ENCODE data around the gene MT1E.
"Not testable (repeated sequence)": the region's sequence is repeated elsewhere in the genome, so short reads cannot be mapped to it uniquely, and the experiment has no call there.

MT1E gene

DNA sequence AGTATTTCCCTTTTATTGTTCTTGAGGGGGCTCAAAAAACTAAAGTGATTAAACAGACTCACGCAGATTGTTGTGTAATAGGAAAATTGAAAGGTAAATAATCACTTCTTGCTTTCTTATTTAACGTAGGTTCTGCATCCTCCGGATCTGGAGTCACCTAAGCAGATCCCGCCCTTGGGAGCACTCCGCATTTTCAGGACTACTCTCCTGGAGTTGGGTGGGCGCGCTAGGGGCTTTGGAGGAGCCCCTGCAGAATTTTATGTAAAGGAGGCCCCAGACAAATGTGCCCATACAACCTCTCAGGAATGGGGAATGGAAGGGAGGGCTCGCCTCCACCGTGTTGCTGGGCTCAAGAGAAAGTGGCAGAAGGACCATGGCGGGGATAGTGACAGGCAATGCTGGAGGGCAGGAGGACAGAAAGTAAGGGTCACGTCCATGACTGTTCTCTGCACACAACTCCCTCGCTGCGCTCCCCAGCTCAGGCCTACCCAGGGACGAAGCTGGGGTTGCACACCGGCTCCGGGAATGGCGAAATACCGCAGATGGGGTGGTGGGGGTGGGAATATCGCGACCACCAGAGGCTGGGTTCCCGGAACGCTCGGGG, 8.9 kb upstream of the MT1E start:
- peak overlapping the region; percentile 25 to 60 for H3K4me3 ChIP-seq (replicated peaks in 1 of 2; ENCODE audit: low read depth in 2 of 2, low read length in 2 of 2)
- TF ChIP-seq, protein P1, sequence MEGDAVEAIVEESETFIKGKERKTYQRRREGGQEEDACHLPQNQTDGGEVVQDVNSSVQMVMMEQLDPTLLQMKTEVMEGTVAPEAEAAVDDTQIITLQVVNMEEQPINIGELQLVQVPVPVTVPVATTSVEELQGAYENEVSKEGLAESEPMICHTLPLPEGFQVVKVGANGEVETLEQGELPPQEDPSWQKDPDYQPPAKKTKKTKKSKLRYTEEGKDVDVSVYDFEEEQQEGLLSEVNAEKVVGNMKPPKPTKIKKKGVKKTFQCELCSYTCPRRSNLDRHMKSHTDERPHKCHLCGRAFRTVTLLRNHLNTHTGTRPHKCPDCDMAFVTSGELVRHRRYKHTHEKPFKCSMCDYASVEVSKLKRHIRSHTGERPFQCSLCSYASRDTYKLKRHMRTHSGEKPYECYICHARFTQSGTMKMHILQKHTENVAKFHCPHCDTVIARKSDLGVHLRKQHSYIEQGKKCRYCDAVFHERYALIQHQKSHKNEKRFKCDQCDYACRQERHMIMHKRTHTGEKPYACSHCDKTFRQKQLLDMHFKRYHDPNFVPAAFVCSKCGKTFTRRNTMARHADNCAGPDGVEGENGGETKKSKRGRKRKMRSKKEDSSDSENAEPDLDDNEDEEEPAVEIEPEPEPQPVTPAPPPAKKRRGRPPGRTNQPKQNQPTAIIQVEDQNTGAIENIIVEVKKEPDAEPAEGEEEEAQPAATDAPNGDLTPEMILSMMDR (IDR thresholded peaks at IDR 0.05; ENCODE audit: low read depth, low read length) = no peak
- no peak for DNase-seq (ENCODE audit: low read depth in 2 of 2)

DNA sequence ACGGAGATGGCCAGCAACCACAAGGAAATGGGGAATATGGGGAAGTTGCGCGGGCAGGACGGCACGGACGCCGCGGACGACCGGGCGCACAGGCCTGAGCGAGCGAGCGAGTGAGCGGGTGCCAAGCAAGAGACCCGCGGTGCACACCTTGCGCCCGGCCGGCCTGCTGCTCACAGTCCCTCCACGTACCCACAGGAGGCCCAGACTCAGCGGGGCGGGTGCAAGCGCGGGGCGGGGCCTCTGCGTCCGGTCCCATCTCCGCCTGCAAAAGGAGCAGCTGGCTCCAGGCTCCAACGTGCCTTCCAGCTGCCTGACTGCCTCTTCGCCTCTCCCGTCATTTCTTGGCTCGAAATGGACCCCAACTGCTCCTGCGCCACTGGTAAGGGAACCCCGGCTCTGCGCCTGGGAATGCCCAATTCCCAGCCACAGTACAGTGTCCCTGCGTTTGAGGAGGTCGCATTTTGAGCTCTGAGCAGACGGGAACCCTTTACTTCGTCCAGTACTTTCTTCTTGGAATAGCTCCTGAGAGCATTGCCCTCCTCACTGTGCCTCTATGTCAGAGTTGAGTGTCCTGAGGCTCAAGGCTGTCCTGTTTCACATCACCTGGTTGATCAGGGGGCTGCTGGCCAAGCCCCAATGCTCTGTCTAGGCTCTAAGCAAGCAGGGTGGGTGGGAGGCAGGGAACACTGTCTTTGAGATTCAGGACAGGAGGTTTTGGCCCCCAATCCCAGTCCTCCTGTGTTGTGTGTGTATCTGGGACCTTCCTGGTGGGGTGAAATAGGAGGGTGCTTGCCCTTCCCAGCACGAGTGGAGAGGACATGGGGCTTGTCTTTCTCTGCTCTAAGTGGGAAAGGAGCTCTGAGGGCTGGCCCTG, 8.1 kb upstream of the MT1E start:
- peak overlapping the region; percentile 25 to 60 for H3K4me3 ChIP-seq (replicated peaks in 1 of 2; ENCODE audit: low read depth in 2 of 2, low read length in 2 of 2)
- peak; percentile 78 for DNase-seq (ENCODE audit: low read depth in 2 of 2)

DNA sequence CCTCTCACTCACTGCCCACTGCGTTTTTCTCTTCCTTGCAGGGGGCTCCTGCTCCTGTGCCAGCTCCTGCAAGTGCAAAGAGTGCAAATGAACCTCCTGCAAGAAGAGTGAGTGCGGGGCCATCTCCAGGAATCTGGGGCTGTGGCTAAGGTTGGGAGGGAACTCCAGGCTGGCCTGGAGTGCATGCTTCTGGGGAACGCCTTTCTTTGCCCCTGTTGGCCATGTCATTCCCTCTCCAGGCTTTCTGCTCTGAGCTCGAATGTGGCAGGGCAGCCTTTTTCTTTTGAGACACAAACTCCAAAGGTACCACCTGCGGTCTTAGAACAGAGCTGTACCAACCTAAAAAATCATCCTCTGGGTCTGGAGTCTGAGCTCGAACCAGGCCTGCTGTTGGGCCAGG, 7.4 kb upstream of the MT1E start:
- TF ChIP-seq, protein P1 (IDR thresholded peaks at IDR 0.05; ENCODE audit: low read depth, low read length) = no peak
- DNase-seq (ENCODE audit: low read depth in 2 of 2) = no peak
- H3K4me3 ChIP-seq (replicated peaks in 1 of 2; ENCODE audit: low read depth in 2 of 2, low read length in 2 of 2) = peak overlapping the region in 1 of 2 donors; percentile 60

More for the DNA sequence above, 8.1 kb upstream of the MT1E start:
- TF ChIP-seq, protein P1 (IDR thresholded peaks at IDR 0.05; ENCODE audit: low read depth, low read length) = no peak

DNA sequence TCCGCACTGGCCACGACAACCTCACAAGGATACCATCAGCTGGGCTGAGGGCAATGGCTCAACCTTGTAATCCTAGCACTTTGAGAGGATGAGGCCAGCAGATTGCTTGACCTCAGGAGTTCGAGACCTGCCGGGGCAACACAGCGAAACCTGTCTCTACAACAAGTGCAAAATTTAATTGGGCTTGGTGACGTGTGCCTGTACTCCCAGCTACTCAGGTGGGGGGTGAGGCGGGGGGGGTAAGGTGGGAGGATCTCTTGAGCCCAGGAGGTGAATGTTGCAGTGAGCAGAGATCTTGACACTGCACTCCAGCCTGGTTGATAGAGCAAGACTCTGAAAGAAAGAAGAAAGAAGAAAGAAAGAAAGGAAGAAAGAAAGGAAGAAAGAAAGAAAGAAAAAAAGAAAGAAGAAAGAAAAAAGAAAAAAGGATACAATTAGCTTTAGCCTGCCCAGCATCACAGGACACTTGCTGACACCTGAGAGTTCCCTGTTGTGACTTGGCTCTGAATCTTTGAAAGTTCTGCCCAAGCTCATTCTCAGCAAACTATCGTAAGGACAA, 5.2 kb upstream of the MT1E start:
- TF ChIP-seq, protein P1 (IDR thresholded peaks at IDR 0.05; ENCODE audit: low read depth, low read length) = no peak
- DNase-seq (ENCODE audit: low read depth in 2 of 2) = no peak
- H3K4me3 ChIP-seq (replicated peaks in 1 of 2; ENCODE audit: low read depth in 2 of 2, low read length in 2 of 2) = no peak overlapping the region

DNA sequence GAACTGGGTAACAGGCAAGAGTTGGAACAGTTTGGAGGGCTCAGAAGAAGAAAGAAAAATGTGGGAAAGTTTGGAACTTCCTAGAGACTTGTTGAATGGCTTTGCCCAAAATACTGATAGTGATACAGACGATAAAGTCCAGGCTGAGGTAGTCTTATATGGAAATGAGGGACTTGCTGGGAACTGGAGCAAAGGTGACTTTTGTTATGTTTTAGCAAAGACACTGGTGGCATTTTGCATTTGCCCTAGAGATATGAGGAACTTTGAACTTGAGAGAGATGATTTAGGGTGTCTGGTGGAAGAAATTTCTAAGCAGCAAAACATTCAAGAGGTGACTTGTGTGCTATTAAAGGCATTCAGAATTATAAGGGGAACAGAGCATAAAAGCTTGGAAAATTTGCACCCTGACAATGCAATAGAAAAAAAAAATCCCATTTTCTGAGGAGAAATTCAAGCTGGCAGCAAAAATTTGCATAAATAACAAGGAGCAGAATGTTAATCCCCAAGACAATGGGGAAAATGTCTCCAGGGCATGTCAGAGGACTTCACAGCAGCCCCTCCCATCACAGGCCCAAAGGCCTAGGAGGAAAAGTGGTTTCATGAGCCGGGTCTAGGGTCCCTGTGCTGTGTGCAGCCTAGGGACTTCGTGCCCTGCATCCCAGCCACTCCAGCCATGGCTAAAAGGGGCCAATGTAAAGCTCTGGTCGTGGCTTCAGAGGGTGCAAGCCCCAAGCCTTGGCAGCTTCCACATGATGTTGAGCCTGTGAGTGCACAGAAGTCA, 3.7 kb upstream of the MT1E start:
- H3K4me3 ChIP-seq (replicated peaks in 1 of 2; ENCODE audit: low read depth in 2 of 2, low read length in 2 of 2); DNase-seq (ENCODE audit: low read depth in 2 of 2): not testable (repeated sequence)

DNA sequence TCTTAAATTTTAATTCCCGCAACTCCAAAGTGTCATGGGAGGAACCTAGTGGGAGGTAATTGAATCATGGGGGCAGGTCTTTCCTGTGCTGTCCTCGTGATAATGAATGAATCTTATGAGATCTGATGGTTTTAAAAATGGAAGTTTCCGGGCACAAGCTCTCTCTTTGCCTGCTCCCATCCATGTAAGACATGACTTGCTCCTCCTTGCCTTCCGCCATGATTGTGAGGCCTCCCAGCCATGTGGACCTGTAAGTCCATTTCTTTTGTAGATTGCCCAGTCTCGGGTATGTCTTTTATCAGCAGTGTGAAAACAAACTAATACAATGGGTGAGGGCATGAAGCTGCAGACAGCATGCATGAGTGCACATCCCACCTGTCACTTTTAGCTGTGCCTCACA, 2.4 kb upstream of the MT1E start:
- DNase-seq (ENCODE audit: low read depth in 2 of 2); H3K4me3 ChIP-seq (replicated peaks in 1 of 2; ENCODE audit: low read depth in 2 of 2, low read length in 2 of 2): not testable (repeated sequence)

DNA sequence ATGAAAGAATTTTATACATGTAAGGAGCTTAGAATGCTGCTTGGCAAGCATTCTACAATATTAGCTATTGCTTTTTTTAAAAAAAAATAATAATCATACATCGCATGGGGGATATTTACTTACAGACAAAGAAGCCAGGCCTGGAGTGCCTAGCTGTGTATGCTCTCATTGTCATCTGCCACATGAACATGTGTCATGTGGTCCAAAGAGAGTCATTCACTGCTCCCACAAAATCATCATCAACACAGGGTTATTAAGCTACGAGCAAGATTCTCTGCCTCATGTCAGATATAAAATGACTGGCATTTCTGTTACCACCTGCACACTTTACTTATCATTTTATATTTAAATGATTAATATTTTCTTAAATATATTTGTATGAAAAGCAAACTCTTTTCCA, 1.9 kb upstream of the MT1E start:
- H3K4me3 ChIP-seq (replicated peaks in 1 of 2; ENCODE audit: low read depth in 2 of 2, low read length in 2 of 2) = no peak overlapping the region
- TF ChIP-seq, protein P1 (IDR thresholded peaks at IDR 0.05; ENCODE audit: low read depth, low read length) = no peak
- DNase-seq (ENCODE audit: low read depth in 2 of 2) = no peak
